HepG2 (cell line): ENCODE data around the gene GDPD4. TPM values are rescaled to one million over a fixed set of nuclear protein-coding genes. Genes with fewer than 3 reads are reported as not detected.

Experiments used
- ATAC-seq: fragments of 200-7000 bp; cut with Tn5 transposase; 3 replicates; pipeline ENCODE4 v1.9.1; 2020; ENCODE audit warnings: mild to moderate bottlenecking, moderate library complexity
- Bru-seq: library from RNA; stranded (reverse); fragments of 400-500 nt; gene quantifications from one replicate; lab custom pipeline; 2021; lab: Mats Ljungman, UMichigan
- BruChase-seq, 2 experiments: library from RNA; stranded (reverse); fragments of 400-500 nt; gene quantifications; one replicate each; lab custom pipeline; 2021; lab: Mats Ljungman, UMichigan
- BruUV-seq: library from RNA; stranded (reverse); fragments of 400-500 nt; replicated peaks from 2 replicates; lab custom pipeline; 2021; lab: Mats Ljungman, UMichigan
- CTCF ChIA-PET: fragments of 300-600 bp; formaldehyde crosslinking; extraction: SDS; loops from one replicate; lab custom pipeline; 2021; ENCODE audit warnings: low total read pairs, inconsistent platforms, low intra/inter-chr PET ratio; lab: Yijun Ruan, JAX
- POLR2A ChIA-PET: fragments of 350-600 bp; sonication (Branson Sonifier 250); formaldehyde crosslinking; loops from one replicate; lab custom pipeline; 2020; ENCODE audit warnings: antibody characterized with exemption, inconsistent platforms; lab: Yijun Ruan, JAX
- DNase-seq: peaks from one replicate; pipeline ENCODE4 v3.0.0-alpha.2; 2015; ENCODE audit warnings: low spot score
- FAIRE-seq: peaks from 3 replicates; lab custom pipeline; 2011; peaks lifted over from hg19 to GRCh38; lab: Jason Lieb, UNC
- H2AFZ ChIP-seq: one replicate; pipeline ENCODE4 v1.6.1; 2011; ENCODE audit warnings: low read length, inconsistent platforms
- H3K27ac ChIP-seq: fragments of 300-600 bp; 3 replicates; pipeline ENCODE4 v1.8.0; 2011; ENCODE audit warnings: mixed run types, mild to moderate bottlenecking, mixed read lengths, low read length, inconsistent platforms; ENCODE audit not compliant: insufficient read depth; ENCODE audit errors: extremely low read length
- H3K27me3 ChIP-seq, 2 experiments: fragments of 200-600 bp in 1 of 2; 2 replicates in 1 of 2; 3 replicates in 1 of 2; pipeline versions ENCODE4 v1.6.0 to v1.8.0; 2011; ENCODE audit warnings: low read length in 2 of 2, mild to moderate bottlenecking in 2 of 2, moderate library complexity in 2 of 2, inconsistent platforms in 1 of 2; ENCODE audit not compliant: insufficient read depth in 2 of 2, control insufficient read depth in 1 of 2
- H3K36me3 ChIP-seq, 2 experiments: fragments of 200-600 bp in 1 of 2; replicated peaks in 1 of 2; 2 replicates in 1 of 2; 3 replicates in 1 of 2; pipeline versions ENCODE4 v1.5.1 to v1.8.0; 2011; ENCODE audit warnings: low read length in 2 of 2, inconsistent platforms in 1 of 2; ENCODE audit not compliant: insufficient read depth in 2 of 2, control insufficient read depth in 1 of 2
- H3K4me1 ChIP-seq: 2 replicates; pipeline ENCODE4 v1.5.1; 2012; ENCODE audit warnings: low read length, inconsistent platforms; ENCODE audit not compliant: insufficient read depth
- H3K4me2 ChIP-seq: 2 replicates; pipeline ENCODE4 v1.6.0; 2011; ENCODE audit warnings: low read depth, low read length, inconsistent platforms
- H3K4me3 ChIP-seq, 3 experiments: fragments of 200-600 bp in 1 of 3; sonication (generic), shearing (Covaris generic) in 1 of 3; replicated peaks in 1 of 3; 2 replicates each; pipeline ENCODE4 v1.5.1; 2011 to 2016; ENCODE audit warnings: low read length in 3 of 3, inconsistent platforms in 2 of 3, low read depth in 2 of 3, mild to moderate bottlenecking in 2 of 3, control low read depth in 1 of 3, mixed read lengths in 1 of 3; ENCODE audit not compliant: insufficient read depth in 1 of 3
- H3K79me2 ChIP-seq: one replicate; pipeline ENCODE4 v1.6.1; 2011; ENCODE audit warnings: low read length, inconsistent platforms; ENCODE audit not compliant: insufficient read depth
- H3K9ac ChIP-seq: 2 replicates; pipeline ENCODE4 v1.6.0; 2011; ENCODE audit warnings: mild to moderate bottlenecking, low read depth, low read length, inconsistent platforms; ENCODE audit not compliant: insufficient read depth
- H3K9me3 ChIP-seq: 2 replicates; pipeline ENCODE4 v1.5.1; 2012; ENCODE audit warnings: mild to moderate bottlenecking, low read length
- H4K20me1 ChIP-seq: 2 replicates; pipeline ENCODE4 v1.6.0; 2011; ENCODE audit warnings: inconsistent platforms, mild to moderate bottlenecking, low read length, moderate library complexity; ENCODE audit not compliant: insufficient read depth
- ESRRA ChIP-seq: sonication (generic); formaldehyde crosslinking; IDR thresholded peaks from 2 replicates; pipeline ENCODE4 v1.5.1; 2020; ENCODE audit warnings: mild to moderate bottlenecking, low read depth, missing genetic modification reagents
- HNRNPLL ChIP-seq: fragments of 200-400 bp; formaldehyde crosslinking; IDR thresholded peaks from 2 replicates; pipeline ENCODE4 v1.6.1; 2017; ENCODE audit warnings: mild to moderate bottlenecking, low read depth, low read length; ENCODE audit not compliant: poor library complexity, severe bottlenecking
- MXI1 ChIP-seq: IDR thresholded peaks from 3 replicates; pipeline ENCODE4 v1.6.1; 2012; ENCODE audit warnings: low read depth, low read length, inconsistent platforms, borderline replicate concordance
- SNRNP70 ChIP-seq: fragments of 200-400 bp; formaldehyde crosslinking; IDR thresholded peaks from 2 replicates; pipeline ENCODE4 v1.6.1; 2017; ENCODE audit warnings: mild to moderate bottlenecking, low read depth, low read length, moderate library complexity
- WGBS: methylation state at CpG from one replicate; pipeline ENCODE4 v1.1.6; 2017; ENCODE audit warnings: low lambda C conversion rate; 5-methylcytosine and 5-hydroxymethylcytosine counted together
- in situ Hi-C: cut with HindIII; loops from 2 replicates; pipeline ENCODE4 v1.10.0; 2017; ENCODE audit warnings: low pct_unique_long_range_greater_than_20kb; ENCODE audit not compliant: extremely low pct_ligation_motif_present
- intact Hi-C: fragments of 100-400 bp; cut with micrococcal nuclease; formaldehyde crosslinking; loops from one replicate; pipeline ENCODE4 v1.10.0; 2022; ENCODE audit not compliant: unreplicated experiment
- long read RNA-seq, 2 experiments: library from RNA in 1 of 2; library from polyadenylated mRNA in 1 of 2; stranded (forward) in 1 of 2; unstranded in 1 of 2; transcript quantifications; one replicate each; pipeline ENCODE4 v2.0.0, GENCODE V29; 2019 to 2022
- polyA minus RNA-seq, 3 experiments: library from RNA; depleted of rRNA, polyadenylated mRNA; stranded (reverse); fragments of >200 nt; gene quantifications; 2 replicates each; pipeline ENCODE4 v1.2.3, GENCODE V29; 2011; ENCODE audit warnings: low replicate concordance in 1 of 3
- polyA plus RNA-seq, 8 experiments: library from polyadenylated mRNA; depleted of rRNA in 3 of 8; stranded (reverse) in 7 of 8; unstranded in 1 of 8; fragments of >200 nt; fragmentation: Illumina TruSeq in 4 of 8; extraction: Trizol in 4 of 8; gene quantifications; 2 replicates each; pipeline versions ENCODE4 v1.2.1 to v1.2.3, GENCODE V29; 2011 to 2016; ENCODE audit warnings: low read depth in 4 of 8, missing spikeins in 1 of 8, mixed read lengths in 1 of 8; ENCODE audit not compliant: insufficient read depth in 1 of 8
- total RNA-seq, 5 experiments: library from RNA; depleted of rRNA; stranded (reverse); fragments of >200 nt; fragmentation: Illumina TruSeq; extraction: Trizol; gene quantifications; 2 replicates each; pipeline ENCODE4 v1.2.3, GENCODE V29; 2016; ENCODE audit warnings: low read depth in 1 of 5
- TF ChIP-seq, protein P1 (sequence below): sonication (generic); formaldehyde crosslinking; IDR thresholded peaks from 2 replicates; pipeline ENCODE4 v1.4.0; 2020; ENCODE audit warnings: mild to moderate bottlenecking, missing genetic modification reagents, borderline replicate concordance

GDPD4 gene, protein sequence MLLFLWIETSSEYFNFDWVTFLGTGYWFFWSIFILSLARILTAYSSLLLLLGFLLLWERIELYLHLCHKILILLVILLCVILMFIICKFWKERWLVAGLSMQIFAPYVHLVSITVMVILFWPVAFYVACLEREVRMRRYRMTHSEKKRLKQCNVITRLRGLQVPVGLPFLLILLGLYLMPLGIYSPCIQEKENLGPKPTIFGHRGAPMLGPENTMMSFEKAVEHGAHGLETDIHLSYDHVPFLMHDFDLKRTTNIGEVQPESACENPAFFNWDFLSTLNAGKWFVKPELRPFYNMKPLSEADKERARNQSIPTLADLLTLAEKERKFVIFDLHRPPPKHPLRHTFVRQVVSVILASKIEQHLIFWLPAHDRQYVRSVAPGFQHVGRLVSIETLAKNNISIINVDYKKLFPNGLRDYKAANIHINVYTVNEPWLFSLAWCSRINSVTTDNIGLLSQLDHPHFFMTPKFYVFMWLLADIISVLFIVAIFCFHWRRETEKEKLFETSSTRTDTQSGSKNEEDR
- total RNA-seq (2016; rRNA removed; fragmentation: Illumina TruSeq; extraction: Trizol) (not detected in 2 replicates), polyA plus RNA-seq (2011; rRNA removed) (not detected in 2 replicates), polyA minus RNA-seq (2011; rRNA and poly(A)+ RNA removed; ENCODE audit: low replicate concordance) (not detected in 2 replicates), Bru-seq, nascent RNA (percentile 3 among the genes with signal in this experiment), BruChase-seq, experiment 1, labeled RNA remaining after a 6-hour chase (percentile 2 among the genes with signal in this experiment), BruChase-seq, experiment 2, labeled RNA remaining after a 2-hour chase (percentile 3 among the genes with signal in this experiment)
- not detected in 2 replicates for total RNA-seq (2016; cell fraction: cytosol; rRNA removed; fragmentation: Illumina TruSeq; extraction: Trizol; ENCODE audit: low read depth)
- total RNA-seq (2016; cell fraction: insoluble cytoplasmic fraction; rRNA removed; fragmentation: Illumina TruSeq; extraction: Trizol): not detected in 2 replicates
- not detected in 2 replicates for total RNA-seq (2016; cell fraction: membrane; rRNA removed; fragmentation: Illumina TruSeq; extraction: Trizol)
- not detected in 2 replicates for total RNA-seq (2016; cell fraction: nucleus; rRNA removed; fragmentation: Illumina TruSeq; extraction: Trizol)
- not detected in 2 replicates for polyA plus RNA-seq (2011; cell fraction: cytosol; rRNA removed)
- not detected in 2 replicates for polyA plus RNA-seq (2011; cell fraction: nucleus; rRNA removed)
- 0.12 TPM in 1 of 2 replicates, not detected in the other for polyA plus RNA-seq (2012)
- not detected in 2 replicates for polyA plus RNA-seq (2016; cell fraction: cytosol; fragmentation: Illumina TruSeq; extraction: Trizol; ENCODE audit: low read depth)
- polyA plus RNA-seq (2016; cell fraction: insoluble cytoplasmic fraction; fragmentation: Illumina TruSeq; extraction: Trizol; ENCODE audit: low read depth): not detected in 2 replicates
- not detected in 2 replicates for polyA plus RNA-seq (2016; cell fraction: membrane; fragmentation: Illumina TruSeq; extraction: Trizol; ENCODE audit: low read depth)
- not detected in 2 replicates for polyA plus RNA-seq (2016; cell fraction: nucleus; fragmentation: Illumina TruSeq; extraction: Trizol; ENCODE audit: insufficient read depth, low read depth)
- not detected in 2 replicates for polyA minus RNA-seq (2011; cell fraction: cytosol; rRNA and poly(A)+ RNA removed)
- polyA minus RNA-seq (2011; cell fraction: nucleus; rRNA and poly(A)+ RNA removed): not detected in 2 replicates
- long read RNA-seq, experiment 1: 0 reads
- long read RNA-seq, experiment 2: 0 reads

DNA sequence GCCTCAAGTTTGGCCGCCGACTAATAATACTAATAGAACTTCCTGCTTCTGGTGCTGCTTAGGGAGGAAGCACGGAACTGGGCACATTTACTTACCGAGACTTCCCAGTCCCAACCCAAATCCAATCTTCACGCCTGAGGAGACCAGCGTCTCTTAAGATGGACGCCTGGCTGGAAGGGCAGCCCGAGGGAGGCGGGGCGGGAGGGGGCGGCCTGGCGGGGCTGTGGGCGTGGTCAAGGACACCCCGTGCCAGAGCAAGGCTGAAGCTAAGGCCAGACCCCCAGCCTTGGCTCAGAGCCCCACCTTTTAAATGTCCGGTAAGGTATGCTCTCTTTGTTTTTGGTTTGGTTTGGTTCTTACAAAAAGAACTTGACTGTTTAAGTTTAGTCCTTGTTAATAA lies at the start of gene GDPD4:
GDPD4 (minus strand) TSS at position 177 of the 400 bp plus-strand sequence. CDS start 16,549 bp downstream, outside the sequence.
- ATAC-seq (no peak), FAIRE-seq (no peak), DNase-seq (no peak)
- in situ Hi-C loops: no loop called here
- no peak for TF ChIP-seq HNRNPLL
- no peak for TF ChIP-seq ESRRA (CRISPR knock-in tag)
- no peak for TF ChIP-seq SNRNP70
- TF ChIP-seq, protein P1, sequence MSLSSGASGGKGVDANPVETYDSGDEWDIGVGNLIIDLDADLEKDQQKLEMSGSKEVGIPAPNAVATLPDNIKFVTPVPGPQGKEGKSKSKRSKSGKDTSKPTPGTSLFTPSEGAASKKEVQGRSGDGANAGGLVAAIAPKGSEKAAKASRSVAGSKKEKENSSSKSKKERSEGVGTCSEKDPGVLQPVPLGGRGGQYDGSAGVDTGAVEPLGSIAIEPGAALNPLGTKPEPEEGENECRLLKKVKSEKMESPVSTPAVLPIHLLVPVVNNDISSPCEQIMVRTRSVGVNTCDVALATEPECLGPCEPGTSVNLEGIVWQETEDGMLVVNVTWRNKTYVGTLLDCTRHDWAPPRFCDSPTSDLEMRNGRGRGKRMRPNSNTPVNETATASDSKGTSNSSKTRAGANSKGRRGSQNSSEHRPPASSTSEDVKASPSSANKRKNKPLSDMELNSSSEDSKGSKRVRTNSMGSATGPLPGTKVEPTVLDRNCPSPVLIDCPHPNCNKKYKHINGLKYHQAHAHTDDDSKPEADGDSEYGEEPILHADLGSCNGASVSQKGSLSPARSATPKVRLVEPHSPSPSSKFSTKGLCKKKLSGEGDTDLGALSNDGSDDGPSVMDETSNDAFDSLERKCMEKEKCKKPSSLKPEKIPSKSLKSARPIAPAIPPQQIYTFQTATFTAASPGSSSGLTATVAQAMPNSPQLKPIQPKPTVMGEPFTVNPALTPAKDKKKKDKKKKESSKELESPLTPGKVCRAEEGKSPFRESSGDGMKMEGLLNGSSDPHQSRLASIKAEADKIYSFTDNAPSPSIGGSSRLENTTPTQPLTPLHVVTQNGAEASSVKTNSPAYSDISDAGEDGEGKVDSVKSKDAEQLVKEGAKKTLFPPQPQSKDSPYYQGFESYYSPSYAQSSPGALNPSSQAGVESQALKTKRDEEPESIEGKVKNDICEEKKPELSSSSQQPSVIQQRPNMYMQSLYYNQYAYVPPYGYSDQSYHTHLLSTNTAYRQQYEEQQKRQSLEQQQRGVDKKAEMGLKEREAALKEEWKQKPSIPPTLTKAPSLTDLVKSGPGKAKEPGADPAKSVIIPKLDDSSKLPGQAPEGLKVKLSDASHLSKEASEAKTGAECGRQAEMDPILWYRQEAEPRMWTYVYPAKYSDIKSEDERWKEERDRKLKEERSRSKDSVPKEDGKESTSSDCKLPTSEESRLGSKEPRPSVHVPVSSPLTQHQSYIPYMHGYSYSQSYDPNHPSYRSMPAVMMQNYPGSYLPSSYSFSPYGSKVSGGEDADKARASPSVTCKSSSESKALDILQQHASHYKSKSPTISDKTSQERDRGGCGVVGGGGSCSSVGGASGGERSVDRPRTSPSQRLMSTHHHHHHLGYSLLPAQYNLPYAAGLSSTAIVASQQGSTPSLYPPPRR (CRISPR knock-in tag): no peak
- no peak for TF ChIP-seq MXI1
- Histone ChIP-seq H4K20me1 (no peaks in the 10 kb centered on the region), H3K79me2 (no peaks in the 10 kb centered on the region), H2AFZ (no peak within 1 kb of the TSS), H3K4me3 (no peak within 1 kb of the TSS), H3K4me1 (peaks cover 40% of the 10 kb centered on the region), H3K27ac (peak within 1 kb of the TSS; percentile 4), H3K9me3 (no peaks in the 10 kb centered on the region), H3K9ac (no peak within 1 kb of the TSS), H3K27me3 (no peaks in the 10 kb centered on the region), H3K4me2 (no peak within 1 kb of the TSS), H3K36me3 (no peaks in the 10 kb centered on the region)
- ChIA-PET CTCF (no interaction called here), POLR2A (no interaction called here)
- no TSS peak for BruUV-seq
- intact Hi-C loops: no loop called here
- 85% methylated on average over 10 of the region's 15 CpGs for WGBS
